ENCODE data around the gene HOXD12. TPM values are rescaled to one million over a fixed set of nuclear protein-coding genes. Genes with fewer than 3 reads are reported as not detected.

HOXD12 gene
- total RNA-seq, 1 experiment from 2014 or later, result not detected

- CTCF ChIA-PET, result no interaction called here
- H3K9me3 Mint-ChIP-seq (ENCODE audit: low read depth, unreplicated experiment), result no peaks in the 10 kb centered on the region
- peaks cover 86% of the 10 kb centered on the region for H3K27me3 Mint-ChIP-seq (ENCODE audit: unreplicated experiment)
- no peaks in the 10 kb centered on the region for H3K4me1 Mint-ChIP-seq (ENCODE audit: low read depth, unreplicated experiment)
- H3K27ac Mint-ChIP-seq (ENCODE audit: unreplicated experiment), result no peak overlapping the region
- H3K4me3 Mint-ChIP-seq (ENCODE audit: low read depth, unreplicated experiment), result no peak overlapping the region
- no TSS peak for BruUV-seq (replicated peaks)
- intact Hi-C loops (cut with micrococcal nuclease; ENCODE audit: unreplicated experiment), result no loop called here
- H3K36me3 Mint-ChIP-seq (ENCODE audit: insufficient read depth, unreplicated experiment), result no peaks in the 10 kb centered on the region
- no peak for DNase-seq
- no peak for TF ChIP-seq CTCF (IDR thresholded peaks at IDR 0.05; ENCODE audit: unreplicated experiment)
These were observed 14.7 kb downstream of the HOXD12 start for GRCh38 chr2:176114120-176114929.

- TF ChIP-seq CTCF (IDR thresholded peaks at IDR 0.05; ENCODE audit: unreplicated experiment), result no peak
- H3K9me3 Mint-ChIP-seq (ENCODE audit: low read depth, unreplicated experiment), result no peaks in the 10 kb centered on the region
- no peak for DNase-seq
- no TSS peak for BruUV-seq (replicated peaks)
- CTCF ChIA-PET, result no interaction called here
- H3K4me1 Mint-ChIP-seq (ENCODE audit: low read depth, unreplicated experiment), result no peaks in the 10 kb centered on the region
- H3K27ac Mint-ChIP-seq (ENCODE audit: unreplicated experiment), result no peak overlapping the region
- intact Hi-C loops (cut with micrococcal nuclease; ENCODE audit: unreplicated experiment), result no loop called here
- H3K27me3 Mint-ChIP-seq (ENCODE audit: unreplicated experiment), result peaks cover 88% of the 10 kb centered on the region
- H3K36me3 Mint-ChIP-seq (ENCODE audit: insufficient read depth, unreplicated experiment), result no peaks in the 10 kb centered on the region
- H3K4me3 Mint-ChIP-seq (ENCODE audit: low read depth, unreplicated experiment), result no peak overlapping the region
These were observed 15.5 kb downstream of the HOXD12 start for GRCh38 chr2:176114930-176115625.

GRCh38 chr2:176115883-176116813 lies 16.6 kb downstream of the HOXD12 start, which contains the start of gene HOXD10:
Gene HOXD10, plus strand, starts transcription at chr2:176116778. Its CDS starts 56 bp downstream, at chr2:176116834.
- H3K36me3 Mint-ChIP-seq (ENCODE audit: insufficient read depth, unreplicated experiment), result no peaks in the 10 kb centered on the region
- DNase-seq, result no peak

More at GRCh38 chr2:176115883-176116813, 16.6 kb downstream of the HOXD12 start, which contains the start of gene HOXD10:
- CTCF ChIA-PET, result no interaction called here
- Mint-ChIP-seq H3K4me1 (ENCODE audit: low read depth, unreplicated experiment) (no peaks in the 10 kb centered on the region), H3K27me3 (ENCODE audit: unreplicated experiment) (peaks cover 93% of the 10 kb centered on the region), H3K27ac (ENCODE audit: unreplicated experiment) (no peak within 1 kb of the TSS), H3K9me3 (ENCODE audit: low read depth, unreplicated experiment) (no peaks in the 10 kb centered on the region), H3K4me3 (ENCODE audit: low read depth, unreplicated experiment) (no peak within 1 kb of the TSS)
- BruUV-seq (replicated peaks), result no TSS peak
- intact Hi-C loops (cut with micrococcal nuclease; ENCODE audit: unreplicated experiment), result no loop called here
- no peak for TF ChIP-seq CTCF (IDR thresholded peaks at IDR 0.05; ENCODE audit: unreplicated experiment)
